Adipose tissue (tissue), 3 donors: ENCODE results near the gene RABGAP1L. TPM values are rescaled to one million over a fixed set of nuclear protein-coding genes. Genes with fewer than 3 reads are reported as not detected.
"Not testable (repeated sequence)": the region's sequence is repeated elsewhere in the genome, so short reads cannot be mapped to it uniquely, and the experiment has no call there.

Experiments
- H3K27ac ChIP-seq: one replicate; pipeline ENCODE4 v1.5.1; 2013; ENCODE audit warnings: low read depth, low read length
- WGBS, 3 donors: extraction: QIAGEN DNeasy Blood & Tissue Kit; methylation state at CpG; one replicate each; pipeline ENCODE4 v1.1.7; 2013; 5-methylcytosine and 5-hydroxymethylcytosine counted together
- polyA plus RNA-seq, 3 donors: library from polyadenylated mRNA; stranded (reverse); fragments of 200-250 nt; gene quantifications; one replicate each; pipeline ENCODE4 v1.2.3, GENCODE V29; 2013
- donor health status: healthy with polysubstance abuse.
- donor health status: Bipolar disorder and iron deficiency.
- donor health status: healthy.

Gene RABGAP1L
- polyA plus RNA-seq, 3 donors = 7.6 to 13.5 (median 10.3) TPM

GRCh38 chr1:174652569-174653280 is 493.4 kb downstream of the RABGAP1L start:
- no peak overlapping the region for H3K27ac ChIP-seq
- 70 to 84% (median 79%) methylated on average over 8 of the region's 8 CpGs for WGBS, 3 donors

- no peak overlapping the region for H3K27ac ChIP-seq
Measured at GRCh38 chr1:174654560-174654959, 495.2 kb downstream of the RABGAP1L start.

GRCh38 chr1:174656409-174657059 is 497.2 kb downstream of the RABGAP1L start:
- WGBS, 3 donors = 42 to 90% (median 87%) methylated on average over 1 of the region's 1 CpG
- no peak overlapping the region for H3K27ac ChIP-seq

GRCh38 chr1:174657411-174657810 is 498.1 kb downstream of the RABGAP1L start:
- no peak overlapping the region for H3K27ac ChIP-seq

GRCh38 chr1:174657893-174658292 is 498.6 kb downstream of the RABGAP1L start:
- H3K27ac ChIP-seq = no peak overlapping the region
- 75 to 82% (median 77%) methylated on average over 1 of the region's 1 CpG for WGBS, 3 donors

GRCh38 chr1:174659823-174660222 is 500.5 kb downstream of the RABGAP1L start:
- H3K27ac ChIP-seq = no peak overlapping the region
- WGBS, 3 donors = 94 to 95% (median 94%) methylated on average over 3 of the region's 3 CpGs

GRCh38 chr1:174660476-174660875 is 501.2 kb downstream of the RABGAP1L start:
- H3K27ac ChIP-seq = no peak overlapping the region
- 93 to 100% (median 96%) methylated on average over 1 of the region's 1 CpG for WGBS, 3 donors

- WGBS, 3 donors = 80 to 84% (median 81%) methylated on average over 4 of the region's 4 CpGs
Measured at GRCh38 chr1:174663358-174663757, 504.0 kb downstream of the RABGAP1L start.

GRCh38 chr1:174666248-174666647 is 506.9 kb downstream of the RABGAP1L start:
- 36 to 77% (median 77%) methylated on average over 3 of the region's 3 CpGs for WGBS, 3 donors
- no peak overlapping the region for H3K27ac ChIP-seq

More at GRCh38 chr1:174663358-174663757, 504.0 kb downstream of the RABGAP1L start:
- no peak overlapping the region for H3K27ac ChIP-seq

- H3K27ac ChIP-seq = no peak overlapping the region
- 85 to 94% (median 85%) methylated on average over 2 of the region's 2 CpGs for WGBS, 3 donors
Measured at GRCh38 chr1:174671826-174672225, 512.5 kb downstream of the RABGAP1L start.

- H3K27ac ChIP-seq = no peak overlapping the region
- 93 to 95% (median 95%) methylated on average over 3 of the region's 3 CpGs for WGBS, 3 donors
Measured at GRCh38 chr1:174676856-174677255, 517.5 kb downstream of the RABGAP1L start.

GRCh38 chr1:174678657-174679056 is 519.3 kb downstream of the RABGAP1L start:
- 96 to 98% (median 98%) methylated on average over 7 of the region's 7 CpGs for WGBS, 3 donors
- H3K27ac ChIP-seq = no peak overlapping the region

- no peak overlapping the region for H3K27ac ChIP-seq
- WGBS, 3 donors = 83 to 95% (median 95%) methylated on average over 3 of the region's 3 CpGs
Measured at GRCh38 chr1:174680101-174680500, 520.8 kb downstream of the RABGAP1L start.

- H3K27ac ChIP-seq = no peak overlapping the region
- WGBS, 3 donors = 47 to 55% (median 52%) methylated on average over 2 of the region's 2 CpGs
Measured at GRCh38 chr1:174682419-174683008, 523.2 kb downstream of the RABGAP1L start.

- H3K27ac ChIP-seq = no peak overlapping the region
Measured at GRCh38 chr1:174686213-174686612, 526.9 kb downstream of the RABGAP1L start.

GRCh38 chr1:174689524-174689923 is 530.2 kb downstream of the RABGAP1L start:
- no peak overlapping the region for H3K27ac ChIP-seq
- WGBS, 3 donors = 33 to 81% (median 65%) methylated on average over 1 of the region's 1 CpG

- no peak overlapping the region for H3K27ac ChIP-seq
Measured at GRCh38 chr1:174690266-174690665, 530.9 kb downstream of the RABGAP1L start.

GRCh38 chr1:174692313-174692712 is 533.0 kb downstream of the RABGAP1L start:
- no peak overlapping the region for H3K27ac ChIP-seq
- 92 to 97% (median 92%) methylated on average over 1 of the region's 1 CpG for WGBS, 3 donors

GRCh38 chr1:174693085-174693484 is 533.8 kb downstream of the RABGAP1L start:
- WGBS, 3 donors = 75 to 87% (median 82%) methylated on average over 3 of the region's 3 CpGs
- no peak overlapping the region for H3K27ac ChIP-seq

- H3K27ac ChIP-seq = not testable (repeated sequence)
Measured at GRCh38 chr1:174693539-174693938, 534.2 kb downstream of the RABGAP1L start.
